ENCODE data around the gene FOXL3. TPM values are rescaled to one million over a fixed set of nuclear protein-coding genes. Genes with fewer than 3 reads are reported as not detected.

Gene FOXL3
- total RNA-seq, 3 donors from 2014 or later (not counting 1 experiment from before 2014, with no cell fraction given) = not detected

DNA sequence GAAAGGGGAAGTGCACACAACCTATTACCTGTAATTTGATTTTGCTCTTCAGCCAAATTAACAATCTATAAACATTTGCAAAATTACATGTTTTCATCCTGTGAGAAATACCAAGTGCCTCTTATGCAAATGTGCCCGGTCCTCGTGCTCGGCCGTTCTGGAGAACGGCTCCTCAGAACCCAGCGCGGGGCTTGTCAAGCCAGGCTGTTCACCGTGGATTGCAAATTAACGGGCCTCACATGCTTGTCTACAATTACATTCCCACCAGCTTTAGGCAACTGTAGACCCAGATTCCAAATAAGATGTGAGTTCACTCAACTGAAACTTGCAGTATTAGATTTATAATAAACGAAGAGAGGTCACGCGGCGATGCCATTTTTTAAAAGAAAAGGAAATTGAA is 8.8 kb downstream of the FOXL3 start:
- H3K4me1 Mint-ChIP-seq = no peaks in the 10 kb centered on the region
- no peak for TF ChIP-seq CTCF (IDR thresholded peaks at IDR 0.05)
- intact Hi-C loops (cut with micrococcal nuclease) = no loop called here
- Histone ChIP-seq H3K4me1 (ENCODE audit: control insufficient read depth, insufficient read depth, low read length) (no peaks in the 10 kb centered on the region), H3K27ac (ENCODE audit: low read length) (no peak overlapping the region), H3K27me3 (ENCODE audit: control insufficient read depth, insufficient read depth, low read length) (peaks cover 2% of the 10 kb centered on the region), H3K36me3 (ENCODE audit: control insufficient read depth, insufficient read depth, low read length) (no peaks in the 10 kb centered on the region), H3K4me3 (ENCODE audit: low read length) (no peak overlapping the region), H3K9me3 (ENCODE audit: control insufficient read depth, insufficient read depth, low read length) (no peaks in the 10 kb centered on the region)
- H3K9me3 Mint-ChIP-seq = no peaks in the 10 kb centered on the region
- H3K4me3 Mint-ChIP-seq = no peak overlapping the region
- DNase-seq (no peak), ATAC-seq (no peak)
- no peaks in the 10 kb centered on the region for H3K27me3 Mint-ChIP-seq (ENCODE audit: low read depth in 2 of 2)
- WGBS (ENCODE audit: insufficient coverage) = 79% methylated on average over 13 of the region's 13 CpGs
- no peak overlapping the region for H3K27ac Mint-ChIP-seq
- H3K36me3 Mint-ChIP-seq = no peaks in the 10 kb centered on the region

GRCh38 chr7:299169-299568 is 9.2 kb downstream of the FOXL3 start:
- no peaks in the 10 kb centered on the region for H3K9me3 Mint-ChIP-seq
- H3K9me3 ChIP-seq (ENCODE audit: control insufficient read depth, insufficient read depth, low read length) = no peaks in the 10 kb centered on the region
- H3K27ac Mint-ChIP-seq = no peak overlapping the region
- H3K27ac ChIP-seq (ENCODE audit: low read length) = no peak overlapping the region
- H3K4me1 Mint-ChIP-seq = no peaks in the 10 kb centered on the region
- 91% methylated on average over 15 of the region's 15 CpGs for WGBS (ENCODE audit: insufficient coverage)
- no peak overlapping the region for H3K4me3 ChIP-seq (ENCODE audit: low read length)
- peaks cover 2% of the 10 kb centered on the region for H3K27me3 ChIP-seq (ENCODE audit: control insufficient read depth, insufficient read depth, low read length)
- intact Hi-C loops (cut with micrococcal nuclease) = no loop called here
- no peaks in the 10 kb centered on the region for H3K36me3 ChIP-seq (ENCODE audit: control insufficient read depth, insufficient read depth, low read length)
- DNase-seq (no peak), ATAC-seq (no peak)
- H3K4me1 ChIP-seq (ENCODE audit: control insufficient read depth, insufficient read depth, low read length) = no peaks in the 10 kb centered on the region
- no peaks in the 10 kb centered on the region for H3K36me3 Mint-ChIP-seq
- no peak for TF ChIP-seq CTCF (IDR thresholded peaks at IDR 0.05)
- H3K27me3 Mint-ChIP-seq (ENCODE audit: low read depth in 2 of 2) = no peaks in the 10 kb centered on the region
- H3K4me3 Mint-ChIP-seq = no peak overlapping the region

DNA sequence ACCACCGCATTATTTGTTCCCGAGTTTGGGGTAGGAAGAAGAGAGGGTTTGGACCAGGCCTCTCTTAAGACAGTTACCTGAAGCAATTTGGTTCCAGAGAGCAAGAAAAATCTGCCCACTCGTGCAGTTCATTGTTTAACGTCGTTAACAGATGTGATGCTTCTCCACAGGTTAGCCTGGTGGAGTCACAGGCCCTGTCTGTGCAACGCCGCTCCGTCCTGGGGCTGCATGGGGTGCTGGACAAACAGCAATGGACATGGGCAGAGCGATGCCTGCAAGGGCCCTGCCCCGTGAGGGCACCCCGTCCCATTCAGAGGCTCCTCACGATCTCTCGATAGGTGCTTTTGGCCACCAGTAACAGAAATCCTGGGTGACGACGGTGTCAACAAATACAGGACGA is 9.7 kb downstream of the FOXL3 start:
- DNase-seq = no peak
- TF ChIP-seq CTCF (IDR thresholded peaks at IDR 0.05) = no peak
- no peak for ATAC-seq
- no peaks in the 10 kb centered on the region for H3K4me1 ChIP-seq (ENCODE audit: control insufficient read depth, insufficient read depth, low read length)
- Mint-ChIP-seq H3K27ac (no peak overlapping the region), H3K36me3 (no peaks in the 10 kb centered on the region), H3K9me3 (no peaks in the 10 kb centered on the region), H3K4me3 (no peak overlapping the region), H3K27me3 (ENCODE audit: low read depth in 2 of 2) (no peaks in the 10 kb centered on the region), H3K4me1 (no peaks in the 10 kb centered on the region)
- H3K9me3 ChIP-seq (ENCODE audit: control insufficient read depth, insufficient read depth, low read length) = no peaks in the 10 kb centered on the region
- H3K36me3 ChIP-seq (ENCODE audit: control insufficient read depth, insufficient read depth, low read length) = no peaks in the 10 kb centered on the region
- intact Hi-C loops (cut with micrococcal nuclease) = no loop called here
- H3K27ac ChIP-seq (ENCODE audit: low read length) = no peak overlapping the region
- H3K27me3 ChIP-seq (ENCODE audit: control insufficient read depth, insufficient read depth, low read length) = no peaks in the 10 kb centered on the region
- no peak overlapping the region for H3K4me3 ChIP-seq (ENCODE audit: low read length)
- WGBS (ENCODE audit: insufficient coverage) = 90% methylated on average over 16 of the region's 16 CpGs

- ATAC-seq = no peak
- intact Hi-C loops (cut with micrococcal nuclease) = no loop called here
- H3K27me3 Mint-ChIP-seq (ENCODE audit: low read depth in 2 of 2) = no peaks in the 10 kb centered on the region
Observed at GRCh38 chr7:300048-300447, 10.1 kb downstream of the FOXL3 start.

More at GRCh38 chr7:300048-300447, 10.1 kb downstream of the FOXL3 start:
- H3K4me3 Mint-ChIP-seq = no peak overlapping the region
- 88% methylated on average over 8 of the region's 10 CpGs for WGBS (ENCODE audit: insufficient coverage)
- TF ChIP-seq CTCF (IDR thresholded peaks at IDR 0.05) = no peak
- H3K4me1 Mint-ChIP-seq = no peaks in the 10 kb centered on the region
- Histone ChIP-seq H3K4me3 (ENCODE audit: low read length) (no peak overlapping the region), H3K4me1 (ENCODE audit: control insufficient read depth, insufficient read depth, low read length) (no peaks in the 10 kb centered on the region), H3K27ac (ENCODE audit: low read length) (no peak overlapping the region), H3K36me3 (ENCODE audit: control insufficient read depth, insufficient read depth, low read length) (no peaks in the 10 kb centered on the region), H3K27me3 (ENCODE audit: control insufficient read depth, insufficient read depth, low read length) (no peaks in the 10 kb centered on the region), H3K9me3 (ENCODE audit: control insufficient read depth, insufficient read depth, low read length) (no peaks in the 10 kb centered on the region)
- DNase-seq = no peak
- no peaks in the 10 kb centered on the region for H3K9me3 Mint-ChIP-seq
- no peaks in the 10 kb centered on the region for H3K36me3 Mint-ChIP-seq
- H3K27ac Mint-ChIP-seq = no peak overlapping the region
